ENCODE data around the gene ADAMTS20.

DNA sequence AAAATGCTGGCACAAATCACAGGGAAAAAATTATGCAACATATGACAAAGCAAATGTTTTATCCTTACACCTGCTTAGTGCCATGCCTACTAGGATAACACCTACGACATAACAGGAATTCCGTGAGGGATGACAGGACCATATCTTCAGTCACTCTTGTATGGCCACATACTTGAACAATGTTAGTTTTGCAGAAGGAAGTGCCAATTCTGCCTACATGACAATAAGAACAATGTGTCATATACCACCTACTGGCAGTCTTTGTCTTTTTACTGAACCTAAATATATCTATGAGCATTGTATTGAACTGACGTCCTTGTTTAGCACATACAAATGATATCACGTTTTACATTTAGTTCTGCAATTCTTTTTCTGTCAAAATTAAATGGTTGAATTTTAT, 234.0 kb downstream of the ADAMTS20 start:
- TF ChIP-seq, protein P1, sequence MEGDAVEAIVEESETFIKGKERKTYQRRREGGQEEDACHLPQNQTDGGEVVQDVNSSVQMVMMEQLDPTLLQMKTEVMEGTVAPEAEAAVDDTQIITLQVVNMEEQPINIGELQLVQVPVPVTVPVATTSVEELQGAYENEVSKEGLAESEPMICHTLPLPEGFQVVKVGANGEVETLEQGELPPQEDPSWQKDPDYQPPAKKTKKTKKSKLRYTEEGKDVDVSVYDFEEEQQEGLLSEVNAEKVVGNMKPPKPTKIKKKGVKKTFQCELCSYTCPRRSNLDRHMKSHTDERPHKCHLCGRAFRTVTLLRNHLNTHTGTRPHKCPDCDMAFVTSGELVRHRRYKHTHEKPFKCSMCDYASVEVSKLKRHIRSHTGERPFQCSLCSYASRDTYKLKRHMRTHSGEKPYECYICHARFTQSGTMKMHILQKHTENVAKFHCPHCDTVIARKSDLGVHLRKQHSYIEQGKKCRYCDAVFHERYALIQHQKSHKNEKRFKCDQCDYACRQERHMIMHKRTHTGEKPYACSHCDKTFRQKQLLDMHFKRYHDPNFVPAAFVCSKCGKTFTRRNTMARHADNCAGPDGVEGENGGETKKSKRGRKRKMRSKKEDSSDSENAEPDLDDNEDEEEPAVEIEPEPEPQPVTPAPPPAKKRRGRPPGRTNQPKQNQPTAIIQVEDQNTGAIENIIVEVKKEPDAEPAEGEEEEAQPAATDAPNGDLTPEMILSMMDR (IDR thresholded peaks at IDR 0.05), result no peak
- no peak for TF ChIP-seq POLR2A (IDR thresholded peaks at IDR 0.05)

All from Peyer's patch (tissue), 4 donors.